CD4-positive, alpha-beta T cell treated with Interferon alpha-2 for 1 hour (primary cell): ENCODE results near the gene APH1B.

Source experiments
- DNase-seq, 2 donors: peaks; one replicate each; pipeline ENCODE4 v3.0.0-alpha.2; 2020 to 2022

The APH1B gene

GRCh38 chr15:63254991-63255390 lies 22.4 kb upstream of the APH1B start:
- no peak for DNase-seq

DNA sequence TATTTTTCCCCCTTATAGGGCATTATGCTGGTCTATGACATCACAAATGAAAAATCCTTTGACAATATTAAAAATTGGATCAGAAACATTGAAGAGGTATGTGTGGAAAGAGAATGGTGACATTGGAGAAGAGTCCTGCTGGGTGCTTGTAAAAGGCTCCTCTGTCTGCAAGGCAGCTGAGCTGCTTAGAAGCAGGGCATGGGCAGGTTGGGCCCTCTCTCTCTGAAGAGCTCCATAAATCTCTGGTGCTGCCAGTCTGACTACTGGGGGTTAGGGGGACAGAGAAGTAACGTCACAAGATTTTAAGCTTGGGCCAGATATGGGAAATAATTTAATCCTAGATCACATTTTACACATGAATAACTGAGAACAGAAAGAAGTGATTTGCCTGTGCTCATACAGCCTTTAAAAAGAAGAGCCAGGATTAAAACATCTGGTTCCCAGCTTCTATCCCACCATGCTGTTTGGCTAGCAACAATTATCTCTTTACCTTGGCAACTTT lies 21.9 kb upstream of the APH1B start:
- DNase-seq = no peak

GRCh38 chr15:63256433-63257274 lies 20.8 kb upstream of the APH1B start:
- DNase-seq = no peak

- no peak for DNase-seq
Measured at GRCh38 chr15:63258658-63259057, 18.7 kb upstream of the APH1B start.

GRCh38 chr15:63260791-63261190 lies 16.6 kb upstream of the APH1B start:
- no peak for DNase-seq

- DNase-seq = no peak
Measured at GRCh38 chr15:63261311-63261710, 16.1 kb upstream of the APH1B start.

DNA sequence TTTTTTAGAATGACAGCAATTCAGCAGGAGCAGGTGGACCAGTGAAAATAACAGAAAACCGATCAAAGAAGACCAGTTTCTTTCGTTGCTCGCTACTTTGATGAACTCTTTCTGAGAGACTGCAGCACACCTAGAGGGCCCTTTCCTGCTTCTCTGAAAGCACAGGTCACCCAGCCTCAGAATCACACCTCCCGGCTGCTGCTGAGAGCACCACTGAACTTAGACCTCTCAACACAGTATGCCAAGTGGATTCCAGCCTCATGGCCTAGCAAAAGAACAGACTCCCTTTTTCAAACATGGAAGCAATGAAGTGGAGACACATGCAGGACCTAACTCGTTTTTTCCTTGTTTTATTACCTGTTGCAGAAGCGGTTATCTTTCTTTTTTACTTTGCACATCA lies 13.9 kb upstream of the APH1B start:
- no peak for DNase-seq

DNA sequence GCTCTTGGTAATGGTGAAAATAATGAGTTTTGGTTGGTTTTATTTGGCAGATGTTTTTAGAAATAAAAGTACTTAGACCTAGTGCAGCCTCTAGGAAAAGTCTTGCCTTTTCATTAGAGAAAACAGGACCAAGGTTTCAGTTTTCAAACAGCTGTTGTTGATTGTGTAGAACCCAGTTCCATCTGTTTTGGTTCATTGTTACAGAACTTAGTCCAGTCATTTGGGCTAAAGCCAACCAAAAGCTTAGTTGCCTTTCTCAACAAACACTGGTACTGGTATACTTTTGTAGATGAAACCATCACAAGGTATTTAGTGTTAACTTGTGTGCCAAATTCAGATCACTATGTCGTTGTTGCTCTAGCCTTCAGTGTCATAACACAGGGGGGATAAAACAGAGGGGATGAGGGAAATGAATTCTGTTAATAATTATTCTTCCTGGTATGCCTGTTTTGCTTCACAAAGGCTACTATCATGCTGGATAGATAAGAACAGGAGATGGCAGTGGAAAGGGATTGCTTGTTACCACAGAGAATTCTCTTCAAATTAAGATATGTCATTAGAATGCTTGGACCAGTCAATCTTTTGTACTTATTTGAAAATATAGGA lies 12.6 kb upstream of the APH1B start:
- DNase-seq = no peak

GRCh38 chr15:63274427-63274826 lies 3.0 kb upstream of the APH1B start:
- DNase-seq = peak; percentile 4 to 19

GRCh38 chr15:63276342-63277037 lies 915 bp upstream of the APH1B start:
- DNase-seq = no peak

- no peak for DNase-seq
Measured at GRCh38 chr15:63277893-63278456, 570 bp downstream of the APH1B start.

GRCh38 chr15:63283126-63283525 lies 5.7 kb downstream of the APH1B start:
- peak; percentile 13 to 34 for DNase-seq

DNA sequence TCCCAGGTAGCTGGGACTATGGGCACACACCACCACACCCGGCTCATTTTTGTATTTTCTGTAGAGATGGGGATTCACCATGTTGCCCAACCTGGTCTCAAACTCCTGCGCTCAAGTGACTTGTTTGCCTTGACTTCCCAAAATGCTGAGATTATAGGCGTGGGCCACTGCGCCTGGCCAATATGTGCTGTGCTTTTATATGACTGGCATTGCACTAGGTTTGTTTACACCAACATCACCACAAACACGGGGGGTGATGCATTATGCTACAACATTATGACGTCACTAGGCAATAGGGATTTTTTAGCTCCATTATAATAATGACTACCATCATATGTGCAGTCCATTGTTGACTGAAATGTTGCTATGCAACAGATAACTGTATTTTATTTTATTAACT lies 6.9 kb downstream of the APH1B start:
- no peak for DNase-seq

GRCh38 chr15:63287109-63287508 lies 9.7 kb downstream of the APH1B start:
- no peak for DNase-seq

- no peak for DNase-seq
Measured at GRCh38 chr15:63288342-63288741, 10.9 kb downstream of the APH1B start.

- DNase-seq = peak in 1 of 2 donors; percentile 67
Measured at GRCh38 chr15:63288778-63289378, 11.5 kb downstream of the APH1B start.

DNA sequence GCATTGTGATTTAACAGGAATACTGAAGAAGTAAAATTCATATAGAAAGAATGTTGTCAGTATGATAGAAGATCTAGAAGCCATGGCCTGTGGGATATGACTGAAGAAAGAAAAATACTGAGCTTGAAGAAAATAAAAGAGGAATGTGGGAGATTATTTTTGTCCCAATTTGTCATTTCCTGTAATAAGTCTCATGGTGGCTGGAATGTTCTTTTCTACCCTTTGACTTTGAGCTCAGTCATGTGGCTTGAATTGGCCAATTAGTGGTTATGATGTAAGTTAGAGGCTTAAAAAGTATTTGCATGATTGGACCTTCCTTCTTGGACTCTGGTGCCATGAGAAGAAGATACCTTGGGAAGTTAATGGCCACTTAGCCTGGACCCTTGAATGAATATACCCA lies 14.1 kb downstream of the APH1B start:
- DNase-seq = no peak

GRCh38 chr15:63292241-63292640 lies 14.8 kb downstream of the APH1B start:
- no peak for DNase-seq

GRCh38 chr15:63292771-63293170 lies 15.4 kb downstream of the APH1B start:
- no peak for DNase-seq

DNA sequence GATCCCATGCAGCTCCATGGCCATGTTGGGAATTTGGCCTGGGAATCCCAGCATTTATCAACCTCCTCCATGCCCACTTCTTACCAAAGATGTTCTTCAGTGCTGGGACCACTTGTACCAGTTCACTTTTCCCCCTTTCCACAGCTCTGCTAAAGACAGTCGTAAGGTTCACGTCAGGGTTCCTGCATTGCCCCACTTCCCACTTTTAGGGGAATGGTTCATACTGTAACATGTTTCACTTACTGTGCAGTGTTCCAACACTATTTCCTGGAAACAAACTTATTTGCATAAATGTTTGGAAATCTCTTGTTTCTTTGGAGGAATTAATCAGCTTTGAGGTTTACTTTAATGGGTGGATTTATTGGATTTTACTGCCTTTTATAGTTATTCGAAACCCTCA lies 17.0 kb downstream of the APH1B start:
- DNase-seq = no peak

DNA sequence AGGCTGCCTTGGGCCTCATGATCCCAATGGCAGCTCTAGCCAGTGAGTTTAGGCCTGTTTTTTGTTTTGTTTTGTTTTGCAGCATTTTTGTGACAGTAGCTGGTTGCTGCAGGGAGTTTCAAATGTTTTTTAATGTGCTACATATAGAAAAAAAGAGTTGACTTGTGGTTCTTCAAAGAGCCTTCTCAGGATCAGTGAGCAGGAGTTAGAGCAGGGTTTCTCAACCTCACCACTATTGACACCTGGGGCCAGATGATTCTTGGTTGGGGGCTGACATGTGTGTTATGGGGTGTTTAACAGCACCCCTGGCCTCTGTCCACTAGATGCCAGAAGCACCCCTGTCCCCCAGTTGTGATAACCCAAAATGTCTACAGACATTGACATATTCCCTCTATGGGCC lies 17.9 kb downstream of the APH1B start:
- DNase-seq = no peak

GRCh38 chr15:63296195-63296594 lies 18.8 kb downstream of the APH1B start:
- no peak for DNase-seq
